ENCODE measurements around the gene TFIP11.
"Not testable (repeated sequence)": the region's sequence is repeated elsewhere in the genome, so short reads cannot be mapped to it uniquely, and the experiment has no call there.

The TFIP11 gene

GRCh38 chr22:26534171-26534855, 22.0 kb upstream of the TFIP11 start:
- H3K27me3 ChIP-seq (ENCODE audit: insufficient read depth, poor library complexity, severe bottlenecking) = no peaks in the 10 kb centered on the region
- no peak overlapping the region for H3K4me3 ChIP-seq (replicated peaks; ENCODE audit: insufficient read depth, low read length)
- no peak for DNase-seq (ENCODE audit: low read depth in 1 of 2, low spot score in 1 of 2)
- TF ChIP-seq POLR2AphosphoS5 (IDR thresholded peaks at IDR 0.05; ENCODE audit: low read depth) (no peak), REST (IDR thresholded peaks at IDR 0.05; ENCODE audit: insufficient replicate concordance, low read depth) (no peak), CTCF (IDR thresholded peaks at IDR 0.05; ENCODE audit: insufficient read depth, low read length) (no peak), GABPA (IDR thresholded peaks at IDR 0.05; ENCODE audit: low read depth) (no peak), SPI1 (IDR thresholded peaks at IDR 0.05; ENCODE audit: borderline replicate concordance, low read depth) (no peak)
- peak overlapping the region; percentile 55; the same call in 1 of the 2 replicates for H3K27ac ChIP-seq (replicated peaks)

- Histone ChIP-seq H3K27me3 (ENCODE audit: insufficient read depth, poor library complexity, severe bottlenecking) (no peaks in the 10 kb centered on the region), H3K27ac (replicated peaks) (peak overlapping the region; percentile 25; the same call in 1 of the 2 replicates), H3K4me3 (replicated peaks; ENCODE audit: insufficient read depth, low read length) (no peak overlapping the region)
- TF ChIP-seq POLR2AphosphoS5 (IDR thresholded peaks at IDR 0.05; ENCODE audit: low read depth) = no peak
- no peak for TF ChIP-seq SPI1 (IDR thresholded peaks at IDR 0.05; ENCODE audit: borderline replicate concordance, low read depth)
- no peak for TF ChIP-seq CTCF (IDR thresholded peaks at IDR 0.05; ENCODE audit: insufficient read depth, low read length)
- no peak for TF ChIP-seq REST (IDR thresholded peaks at IDR 0.05; ENCODE audit: insufficient replicate concordance, low read depth)
- TF ChIP-seq GABPA (IDR thresholded peaks at IDR 0.05; ENCODE audit: low read depth) = no peak
- peak; percentile 38 to 45 for DNase-seq (ENCODE audit: low read depth in 1 of 2, low spot score in 1 of 2)
Measured at GRCh38 chr22:26529345-26529744, 17.1 kb upstream of the TFIP11 start.

- H3K27ac ChIP-seq (replicated peaks); DNase-seq (ENCODE audit: low read depth in 1 of 2, low spot score in 1 of 2); H3K27me3 ChIP-seq (ENCODE audit: insufficient read depth, poor library complexity, severe bottlenecking); H3K4me3 ChIP-seq (replicated peaks; ENCODE audit: insufficient read depth, low read length): not testable (repeated sequence)
Measured at GRCh38 chr22:26528518-26528917, 16.2 kb upstream of the TFIP11 start.

- no peaks in the 10 kb centered on the region for H3K27me3 ChIP-seq (ENCODE audit: insufficient read depth, poor library complexity, severe bottlenecking)
- H3K27ac ChIP-seq (replicated peaks) = no peak overlapping the region
- DNase-seq (ENCODE audit: low read depth in 1 of 2, low spot score in 1 of 2) = no peak
- TF ChIP-seq SPI1 (IDR thresholded peaks at IDR 0.05; ENCODE audit: borderline replicate concordance, low read depth) = no peak
- TF ChIP-seq GABPA (IDR thresholded peaks at IDR 0.05; ENCODE audit: low read depth) = no peak
- TF ChIP-seq POLR2AphosphoS5 (IDR thresholded peaks at IDR 0.05; ENCODE audit: low read depth) = no peak
- TF ChIP-seq CTCF (IDR thresholded peaks at IDR 0.05; ENCODE audit: insufficient read depth, low read length) = no peak
- TF ChIP-seq REST (IDR thresholded peaks at IDR 0.05; ENCODE audit: insufficient replicate concordance, low read depth) = no peak
- H3K4me3 ChIP-seq (replicated peaks; ENCODE audit: insufficient read depth, low read length) = no peak overlapping the region
Measured at GRCh38 chr22:26527574-26528465, 15.5 kb upstream of the TFIP11 start.

All from HL-60 (cell line).